ENCODE data around the gene WDR90.

The WDR90 gene

DNA sequence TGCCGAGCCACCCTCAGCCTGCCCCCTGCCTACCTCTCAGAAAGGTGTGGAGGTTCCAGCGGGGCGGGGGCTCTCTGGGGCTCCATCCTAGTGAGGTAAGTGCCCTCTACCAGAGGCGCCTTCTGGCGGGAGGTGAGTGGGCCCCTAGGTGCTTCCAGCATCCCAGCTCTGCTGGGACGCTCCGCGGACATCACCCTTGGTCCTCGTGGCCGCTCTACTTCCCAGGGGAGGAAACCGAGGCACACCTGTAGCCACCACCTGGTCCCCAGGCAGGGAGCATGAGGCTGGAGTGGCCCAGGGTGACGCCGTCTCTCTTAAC lies 6.2 kb upstream of the WDR90 start (continued):
- TF ChIP-seq ZNF132 (tag by site-specific recombination; IDR thresholded peaks at IDR 0.05; ENCODE audit: borderline replicate concordance) (no peak), OVOL3 (tag by site-specific recombination; IDR thresholded peaks at IDR 0.05) (no peak), BCL11A (tag by site-specific recombination; IDR thresholded peaks at IDR 0.05; ENCODE audit: low read depth) (no peak), ZEB2 (tag by site-specific recombination; IDR thresholded peaks at IDR 0.05) (0 out of 2 replicates have a peak, but pooled peaks have one; percentile 6), ZNF140 (tag by site-specific recombination; IDR thresholded peaks at IDR 0.05) (no peak), RBAK (tag by site-specific recombination; IDR thresholded peaks at IDR 0.05) (no peak), ZNF426 (tag by site-specific recombination; IDR thresholded peaks at IDR 0.05) (no peak), ZNF560 (tag by site-specific recombination; IDR thresholded peaks at IDR 0.05; ENCODE audit: borderline replicate concordance) (no peak), ZFHX2 (tag by site-specific recombination; conservative IDR thresholded peaks at IDR 0.05) (no peak), ZNF175 (tag by site-specific recombination; IDR thresholded peaks at IDR 0.05) (no peak), ZNF335 (tag by site-specific recombination; conservative IDR thresholded peaks at IDR 0.05) (no peak), ZNF791 (tag by site-specific recombination; IDR thresholded peaks at IDR 0.05) (no peak), ZNF530 (tag by site-specific recombination; IDR thresholded peaks at IDR 0.05; ENCODE audit: low read depth) (no peak), SCRT1 (tag by site-specific recombination; IDR thresholded peaks at IDR 0.05; ENCODE audit: borderline replicate concordance) (peak; percentile 86; the same call in 1 of the 2 replicates), ZNF623 (tag by site-specific recombination; IDR thresholded peaks at IDR 0.05) (no peak)
- TF ChIP-seq, protein P1, sequence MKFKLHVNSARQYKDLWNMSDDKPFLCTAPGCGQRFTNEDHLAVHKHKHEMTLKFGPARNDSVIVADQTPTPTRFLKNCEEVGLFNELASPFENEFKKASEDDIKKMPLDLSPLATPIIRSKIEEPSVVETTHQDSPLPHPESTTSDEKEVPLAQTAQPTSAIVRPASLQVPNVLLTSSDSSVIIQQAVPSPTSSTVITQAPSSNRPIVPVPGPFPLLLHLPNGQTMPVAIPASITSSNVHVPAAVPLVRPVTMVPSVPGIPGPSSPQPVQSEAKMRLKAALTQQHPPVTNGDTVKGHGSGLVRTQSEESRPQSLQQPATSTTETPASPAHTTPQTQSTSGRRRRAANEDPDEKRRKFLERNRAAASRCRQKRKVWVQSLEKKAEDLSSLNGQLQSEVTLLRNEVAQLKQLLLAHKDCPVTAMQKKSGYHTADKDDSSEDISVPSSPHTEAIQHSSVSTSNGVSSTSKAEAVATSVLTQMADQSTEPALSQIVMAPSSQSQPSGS (tag by site-specific recombination; IDR thresholded peaks at IDR 0.05; ENCODE audit: low read depth), result no peak
- TF ChIP-seq, protein P2, sequence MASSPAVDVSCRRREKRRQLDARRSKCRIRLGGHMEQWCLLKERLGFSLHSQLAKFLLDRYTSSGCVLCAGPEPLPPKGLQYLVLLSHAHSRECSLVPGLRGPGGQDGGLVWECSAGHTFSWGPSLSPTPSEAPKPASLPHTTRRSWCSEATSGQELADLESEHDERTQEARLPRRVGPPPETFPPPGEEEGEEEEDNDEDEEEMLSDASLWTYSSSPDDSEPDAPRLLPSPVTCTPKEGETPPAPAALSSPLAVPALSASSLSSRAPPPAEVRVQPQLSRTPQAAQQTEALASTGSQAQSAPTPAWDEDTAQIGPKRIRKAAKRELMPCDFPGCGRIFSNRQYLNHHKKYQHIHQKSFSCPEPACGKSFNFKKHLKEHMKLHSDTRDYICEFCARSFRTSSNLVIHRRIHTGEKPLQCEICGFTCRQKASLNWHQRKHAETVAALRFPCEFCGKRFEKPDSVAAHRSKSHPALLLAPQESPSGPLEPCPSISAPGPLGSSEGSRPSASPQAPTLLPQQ (tag by site-specific recombination; IDR thresholded peaks at IDR 0.05), result peak; percentile 52; the same call in 1 of the 2 replicates
- TF ChIP-seq, protein P3, sequence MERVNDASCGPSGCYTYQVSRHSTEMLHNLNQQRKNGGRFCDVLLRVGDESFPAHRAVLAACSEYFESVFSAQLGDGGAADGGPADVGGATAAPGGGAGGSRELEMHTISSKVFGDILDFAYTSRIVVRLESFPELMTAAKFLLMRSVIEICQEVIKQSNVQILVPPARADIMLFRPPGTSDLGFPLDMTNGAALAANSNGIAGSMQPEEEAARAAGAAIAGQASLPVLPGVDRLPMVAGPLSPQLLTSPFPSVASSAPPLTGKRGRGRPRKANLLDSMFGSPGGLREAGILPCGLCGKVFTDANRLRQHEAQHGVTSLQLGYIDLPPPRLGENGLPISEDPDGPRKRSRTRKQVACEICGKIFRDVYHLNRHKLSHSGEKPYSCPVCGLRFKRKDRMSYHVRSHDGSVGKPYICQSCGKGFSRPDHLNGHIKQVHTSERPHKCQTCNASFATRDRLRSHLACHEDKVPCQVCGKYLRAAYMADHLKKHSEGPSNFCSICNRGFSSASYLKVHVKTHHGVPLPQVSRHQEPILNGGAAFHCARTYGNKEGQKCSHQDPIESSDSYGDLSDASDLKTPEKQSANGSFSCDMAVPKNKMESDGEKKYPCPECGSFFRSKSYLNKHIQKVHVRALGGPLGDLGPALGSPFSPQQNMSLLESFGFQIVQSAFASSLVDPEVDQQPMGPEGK (tag by site-specific recombination; IDR thresholded peaks at IDR 0.05), result 0 out of 2 replicates have a peak, but pooled peaks have one; percentile 5
- TF ChIP-seq, protein P4, sequence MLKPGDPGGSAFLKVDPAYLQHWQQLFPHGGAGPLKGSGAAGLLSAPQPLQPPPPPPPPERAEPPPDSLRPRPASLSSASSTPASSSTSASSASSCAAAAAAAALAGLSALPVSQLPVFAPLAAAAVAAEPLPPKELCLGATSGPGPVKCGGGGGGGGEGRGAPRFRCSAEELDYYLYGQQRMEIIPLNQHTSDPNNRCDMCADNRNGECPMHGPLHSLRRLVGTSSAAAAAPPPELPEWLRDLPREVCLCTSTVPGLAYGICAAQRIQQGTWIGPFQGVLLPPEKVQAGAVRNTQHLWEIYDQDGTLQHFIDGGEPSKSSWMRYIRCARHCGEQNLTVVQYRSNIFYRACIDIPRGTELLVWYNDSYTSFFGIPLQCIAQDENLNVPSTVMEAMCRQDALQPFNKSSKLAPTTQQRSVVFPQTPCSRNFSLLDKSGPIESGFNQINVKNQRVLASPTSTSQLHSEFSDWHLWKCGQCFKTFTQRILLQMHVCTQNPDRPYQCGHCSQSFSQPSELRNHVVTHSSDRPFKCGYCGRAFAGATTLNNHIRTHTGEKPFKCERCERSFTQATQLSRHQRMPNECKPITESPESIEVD (tag by site-specific recombination; IDR thresholded peaks at IDR 0.05), result no peak

DNA sequence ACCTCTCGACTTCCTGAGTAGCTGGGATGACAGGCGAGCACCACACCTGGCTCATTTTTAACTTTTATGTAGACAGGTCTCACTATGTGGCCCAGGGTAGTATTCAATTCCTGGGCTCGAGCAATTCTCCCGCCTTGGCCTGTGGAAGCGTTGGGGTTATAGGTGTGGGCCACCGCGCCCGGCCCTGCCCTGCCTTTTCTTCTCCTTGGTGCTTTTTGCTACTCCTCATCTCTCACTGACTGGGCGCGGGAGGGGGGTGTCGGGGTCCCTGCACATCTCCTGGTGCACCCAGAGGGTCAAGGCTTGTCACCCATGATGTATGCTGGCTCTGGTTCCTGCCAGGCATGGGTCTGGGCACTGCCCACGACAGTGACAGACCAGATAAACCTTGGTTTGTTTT lies 4.6 kb upstream of the WDR90 start:
- TF ChIP-seq KLF1 (tag by site-specific recombination; IDR thresholded peaks at IDR 0.05) (no peak; the same call in 1 of the 2 replicates), ZNF626 (tag by site-specific recombination; IDR thresholded peaks at IDR 0.05) (no peak), ZBTB1 (tag by site-specific recombination; IDR thresholded peaks at IDR 0.05) (no peak), ZNF624 (tag by site-specific recombination; IDR thresholded peaks at IDR 0.05) (no peak), ZNF175 (tag by site-specific recombination; IDR thresholded peaks at IDR 0.05) (no peak)
- TF ChIP-seq, protein P5, sequence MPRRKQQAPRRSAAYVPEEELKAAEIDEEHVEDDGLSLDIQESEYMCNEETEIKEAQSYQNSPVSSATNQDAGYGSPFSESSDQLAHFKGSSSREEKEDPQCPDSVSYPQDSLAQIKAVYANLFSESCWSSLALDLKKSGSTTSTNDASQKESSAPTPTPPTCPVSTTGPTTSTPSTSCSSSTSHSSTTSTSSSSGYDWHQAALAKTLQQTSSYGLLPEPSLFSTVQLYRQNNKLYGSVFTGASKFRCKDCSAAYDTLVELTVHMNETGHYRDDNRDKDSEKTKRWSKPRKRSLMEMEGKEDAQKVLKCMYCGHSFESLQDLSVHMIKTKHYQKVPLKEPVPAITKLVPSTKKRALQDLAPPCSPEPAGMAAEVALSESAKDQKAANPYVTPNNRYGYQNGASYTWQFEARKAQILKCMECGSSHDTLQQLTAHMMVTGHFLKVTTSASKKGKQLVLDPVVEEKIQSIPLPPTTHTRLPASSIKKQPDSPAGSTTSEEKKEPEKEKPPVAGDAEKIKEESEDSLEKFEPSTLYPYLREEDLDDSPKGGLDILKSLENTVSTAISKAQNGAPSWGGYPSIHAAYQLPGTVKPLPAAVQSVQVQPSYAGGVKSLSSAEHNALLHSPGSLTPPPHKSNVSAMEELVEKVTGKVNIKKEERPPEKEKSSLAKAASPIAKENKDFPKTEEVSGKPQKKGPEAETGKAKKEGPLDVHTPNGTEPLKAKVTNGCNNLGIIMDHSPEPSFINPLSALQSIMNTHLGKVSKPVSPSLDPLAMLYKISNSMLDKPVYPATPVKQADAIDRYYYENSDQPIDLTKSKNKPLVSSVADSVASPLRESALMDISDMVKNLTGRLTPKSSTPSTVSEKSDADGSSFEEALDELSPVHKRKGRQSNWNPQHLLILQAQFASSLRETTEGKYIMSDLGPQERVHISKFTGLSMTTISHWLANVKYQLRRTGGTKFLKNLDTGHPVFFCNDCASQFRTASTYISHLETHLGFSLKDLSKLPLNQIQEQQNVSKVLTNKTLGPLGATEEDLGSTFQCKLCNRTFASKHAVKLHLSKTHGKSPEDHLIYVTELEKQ (tag by site-specific recombination; IDR thresholded peaks at IDR 0.05; ENCODE audit: borderline replicate concordance), result no peak
- Histone ChIP-seq H3K4me1 (ENCODE audit: control insufficient read depth, insufficient read depth, low read length) (peaks cover 9% of the 10 kb centered on the region; the same call in 1 of the 2 replicates), H3K4me3 (ENCODE audit: low read depth, low read length) (no peak overlapping the region), H3K9me3 (ENCODE audit: control insufficient read depth, insufficient read depth, low read depth, low read length) (no peaks in the 10 kb centered on the region), H3K27ac (ENCODE audit: extremely low read depth, low read depth, low read length) (no peak overlapping the region), H3K36me3 (ENCODE audit: control insufficient read depth in 2 of 2, insufficient read depth in 1 of 2, low read length in 2 of 2) (peaks cover 0 to 7% of the 10 kb centered on the region in 2 experiments; a peak in 2 of 3 replicates)
- POLR2A ChIA-PET, result no interaction called here
- CTCF ChIA-PET, result no interaction called here

All from HEK293 (cell line).